GM15510 (cell line): ENCODE measurements around the gene UBXN10.

Experiments used
- POLR2A ChIP-seq: IDR thresholded peaks from 3 replicates; pipeline ENCODE4 v1.6.1; 2011; ENCODE audit warnings: borderline replicate concordance; ENCODE audit not compliant: insufficient read length; ENCODE audit errors: extremely low read depth

The UBXN10 gene

DNA sequence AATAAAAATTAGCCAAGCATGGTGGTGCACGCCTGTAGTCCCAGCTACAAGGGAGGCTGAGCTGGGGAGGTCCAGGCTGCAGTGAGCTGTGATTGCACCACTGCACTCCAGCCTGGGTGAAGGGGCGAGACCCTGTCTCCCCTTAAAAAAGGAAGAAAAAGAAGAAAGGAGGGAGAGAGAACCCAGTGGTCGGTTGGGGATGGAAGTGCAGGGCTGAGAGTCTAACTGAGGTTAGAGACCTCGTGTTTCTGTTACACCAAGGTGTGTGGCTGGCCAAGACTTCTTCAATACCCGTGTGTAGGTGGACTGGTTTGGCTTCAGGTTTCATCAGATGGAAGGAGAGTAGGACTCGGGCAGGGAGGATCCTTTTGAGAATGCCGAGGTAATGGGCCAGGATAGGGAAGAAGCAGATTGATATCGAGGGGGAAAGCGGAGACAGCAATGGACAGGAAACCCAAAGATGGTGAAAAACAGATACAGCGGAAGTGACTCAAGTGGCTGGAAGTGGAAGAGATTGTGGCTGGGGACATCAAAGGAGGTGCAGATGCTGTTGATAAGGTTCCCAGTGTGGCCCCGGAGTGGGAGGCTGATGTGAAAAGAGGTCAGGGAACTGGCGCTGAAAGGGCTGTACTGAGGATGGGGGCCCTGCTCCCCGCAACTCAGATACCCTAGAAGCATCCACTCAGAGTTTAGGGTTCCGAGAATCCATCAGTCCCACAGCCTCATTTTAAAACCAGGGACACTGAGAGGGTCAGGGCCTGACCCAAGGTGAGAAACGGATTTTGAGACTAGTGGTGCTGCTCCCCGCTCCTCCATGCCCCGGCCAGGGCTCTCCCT lies 681 bp upstream of the UBXN10 start:
- TF ChIP-seq POLR2A = no peak

DNA sequence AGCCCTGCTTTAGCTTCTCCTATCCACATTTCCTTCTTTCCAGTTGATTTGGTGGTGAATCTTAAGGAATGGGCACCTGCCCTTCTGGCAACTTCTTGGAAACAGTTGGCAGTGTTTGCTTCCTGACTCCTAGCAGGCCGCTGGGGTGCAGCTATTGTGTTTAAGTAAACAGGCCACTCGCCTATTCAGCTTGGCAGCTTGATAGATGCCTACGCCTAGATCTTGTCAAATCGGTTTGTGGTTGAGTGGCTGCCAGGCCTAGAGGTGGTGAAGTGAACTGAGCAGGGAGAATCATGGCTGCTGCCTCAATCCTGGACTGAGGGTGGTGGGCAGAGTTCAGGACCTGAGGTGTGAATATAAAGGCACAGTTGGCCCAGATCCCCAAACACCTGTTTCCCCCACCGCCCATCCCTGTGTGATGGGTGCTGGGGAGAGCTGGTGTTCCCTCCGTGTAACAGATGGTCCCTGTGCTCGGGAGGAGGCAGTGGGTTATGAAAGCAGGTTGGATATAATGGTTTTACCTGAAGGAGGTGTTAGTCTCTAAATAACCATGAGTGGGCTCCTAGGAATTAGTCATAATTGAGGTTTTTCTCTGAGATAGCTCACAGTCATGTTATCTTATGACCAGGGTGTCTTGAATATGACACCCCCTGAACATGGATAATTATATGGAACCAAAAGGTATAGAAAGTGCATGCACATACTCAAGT lies 1.4 kb downstream of the UBXN10 start:
- no peak for TF ChIP-seq POLR2A

DNA sequence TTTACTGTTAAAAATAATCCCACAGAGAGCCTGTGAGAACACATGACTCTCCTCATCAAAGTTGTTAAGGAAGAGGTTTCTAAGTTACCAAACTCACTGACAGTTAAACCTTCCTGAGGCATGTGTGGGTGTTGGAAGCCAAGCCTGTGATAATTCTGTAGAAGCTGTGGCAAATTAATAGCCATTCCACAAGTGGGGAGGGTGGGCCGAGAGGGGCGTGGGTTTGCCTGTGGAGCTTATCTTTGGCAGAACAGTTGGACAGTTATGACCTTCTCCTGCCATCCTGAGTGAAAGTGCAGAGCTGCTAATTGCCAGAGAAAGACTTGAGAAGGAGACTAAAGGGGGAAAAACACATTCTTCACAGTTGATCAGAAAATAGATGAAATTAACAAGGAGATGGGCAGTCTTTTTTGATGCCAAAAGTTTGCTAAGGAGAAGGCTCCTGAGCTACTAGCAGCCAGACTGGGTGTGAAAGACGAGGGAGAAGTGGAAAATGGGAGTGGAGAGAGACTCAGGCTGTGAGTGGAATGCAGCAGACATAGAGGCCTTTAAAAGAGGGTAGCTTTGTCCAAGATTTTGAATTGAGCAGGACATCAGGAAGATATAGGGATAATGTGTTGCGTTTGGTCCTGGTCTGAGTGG lies 2.0 kb downstream of the UBXN10 start:
- TF ChIP-seq POLR2A = no peak

DNA sequence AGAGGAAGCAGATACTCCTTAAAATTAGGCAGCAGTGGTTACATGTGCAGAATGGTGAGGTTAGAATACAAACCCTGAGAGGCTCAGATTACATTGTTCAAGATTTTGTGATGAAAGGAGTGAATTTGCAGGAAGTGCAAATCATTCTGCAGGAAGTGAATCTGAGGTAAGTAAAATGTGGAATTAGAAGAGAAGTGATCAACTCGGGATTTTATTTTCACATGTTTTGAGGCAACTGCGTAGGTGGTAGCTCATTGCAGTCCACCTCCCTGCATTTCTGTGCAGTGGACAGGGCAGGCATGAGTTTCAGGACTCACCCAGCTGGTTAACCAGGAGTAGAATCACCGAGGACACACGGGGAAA lies 2.5 kb downstream of the UBXN10 start:
- TF ChIP-seq POLR2A = no peak

DNA sequence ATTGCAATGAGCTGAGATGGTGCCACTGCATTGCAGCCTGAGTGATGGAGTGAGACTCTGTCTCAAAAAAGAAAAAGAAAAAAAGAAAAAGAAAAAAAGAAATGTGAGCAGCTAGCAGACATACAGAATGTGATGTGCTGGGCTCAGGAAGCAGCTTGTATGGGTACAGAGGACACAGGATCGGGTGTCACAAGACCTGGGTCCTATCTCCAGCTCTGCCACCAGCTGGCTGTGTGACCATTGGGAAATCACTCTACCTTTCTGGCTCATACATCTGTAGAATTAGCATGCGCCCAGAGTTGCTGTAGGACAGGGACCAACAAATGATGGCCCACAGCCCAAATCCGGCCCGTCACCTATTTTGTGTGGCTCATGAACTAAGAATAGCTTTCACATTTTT lies 3.8 kb downstream of the UBXN10 start:
- TF ChIP-seq POLR2A = no peak

DNA sequence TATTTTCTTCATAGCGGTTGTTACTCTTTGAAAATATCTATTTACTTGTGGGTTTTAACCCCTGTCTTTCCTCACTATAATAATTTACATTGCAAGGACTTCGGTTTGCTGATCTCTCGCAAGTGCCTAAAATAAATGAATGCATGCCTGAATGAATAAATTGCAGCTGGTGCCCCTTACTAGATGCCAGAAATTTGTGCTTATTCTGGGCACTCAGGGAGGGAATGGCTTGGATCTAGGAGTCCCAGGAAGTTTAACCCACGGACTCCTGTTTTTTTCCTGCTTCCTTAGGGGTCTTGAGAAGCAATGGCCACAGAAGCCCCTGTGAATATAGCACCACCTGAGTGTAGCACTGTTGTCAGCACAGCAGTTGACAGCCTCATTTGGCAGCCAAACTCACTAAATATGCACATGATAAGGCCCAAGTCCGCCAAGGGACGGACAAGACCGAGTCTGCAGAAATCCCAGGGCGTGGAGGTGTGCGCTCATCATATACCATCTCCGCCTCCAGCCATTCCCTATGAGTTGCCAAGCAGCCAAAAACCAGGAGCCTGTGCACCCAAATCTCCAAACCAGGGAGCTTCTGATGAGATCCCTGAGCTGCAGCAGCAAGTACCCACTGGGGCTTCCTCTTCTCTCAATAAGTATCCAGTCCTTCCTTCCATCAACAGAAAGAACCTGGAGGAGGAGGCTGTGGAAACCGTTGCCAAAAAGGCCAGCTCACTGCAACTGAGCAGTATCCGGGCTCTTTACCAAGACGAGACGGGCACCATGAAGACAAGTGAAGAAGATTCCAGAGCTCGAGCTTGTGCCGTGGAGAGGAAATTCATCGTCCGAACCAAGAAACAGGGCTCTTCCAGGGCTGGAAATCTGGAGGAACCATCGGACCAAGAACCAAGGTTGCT lies 4.6 kb downstream of the UBXN10 start:
- TF ChIP-seq POLR2A = no peak

DNA sequence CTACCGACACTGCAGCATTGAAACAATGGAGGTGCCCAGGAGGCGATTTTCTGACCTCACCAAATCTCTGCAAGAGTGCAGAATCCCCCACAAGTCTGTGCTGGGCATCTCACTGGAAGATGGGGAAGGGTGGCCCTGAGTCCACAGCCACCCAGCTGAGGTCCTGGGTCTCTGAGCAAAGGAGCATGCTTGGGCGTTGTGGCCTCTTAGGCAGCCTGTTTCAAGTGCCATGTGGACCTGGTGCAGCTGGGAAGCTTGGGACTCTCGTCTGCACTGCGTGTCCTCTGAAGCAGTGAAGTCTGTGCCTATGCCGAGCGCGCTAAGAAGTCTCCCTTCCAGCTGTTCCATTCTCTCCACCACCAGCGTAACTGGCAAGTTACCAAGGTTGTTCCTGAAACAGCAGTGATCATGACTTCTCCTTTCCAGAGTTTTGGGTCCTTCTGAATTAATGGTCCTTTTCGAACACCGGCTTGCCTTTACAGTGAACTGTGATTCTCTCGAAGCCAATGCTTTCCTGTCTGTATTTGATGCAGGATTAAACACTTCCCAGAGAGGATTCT lies 5.5 kb downstream of the UBXN10 start:
- no peak for TF ChIP-seq POLR2A

DNA sequence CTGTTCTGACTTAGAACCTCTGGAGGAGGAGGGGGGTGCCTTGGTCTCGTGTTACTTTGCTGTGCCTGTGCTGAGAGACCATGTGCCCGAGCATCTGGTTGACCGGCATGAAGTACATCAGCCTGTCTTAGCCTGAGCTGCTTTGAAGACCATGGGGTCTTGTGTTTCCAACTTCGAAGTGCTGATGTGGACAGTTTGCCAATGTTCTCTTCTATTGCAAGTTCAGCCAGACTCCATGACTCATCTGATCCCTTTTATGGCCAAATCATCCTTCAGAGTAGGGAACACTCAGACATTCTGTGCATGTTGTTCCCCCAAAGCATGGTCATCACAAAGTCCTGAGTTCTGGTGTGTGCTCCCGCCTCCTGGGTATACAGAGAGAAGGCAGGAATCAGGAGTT lies 6.5 kb downstream of the UBXN10 start:
- no peak for TF ChIP-seq POLR2A

DNA sequence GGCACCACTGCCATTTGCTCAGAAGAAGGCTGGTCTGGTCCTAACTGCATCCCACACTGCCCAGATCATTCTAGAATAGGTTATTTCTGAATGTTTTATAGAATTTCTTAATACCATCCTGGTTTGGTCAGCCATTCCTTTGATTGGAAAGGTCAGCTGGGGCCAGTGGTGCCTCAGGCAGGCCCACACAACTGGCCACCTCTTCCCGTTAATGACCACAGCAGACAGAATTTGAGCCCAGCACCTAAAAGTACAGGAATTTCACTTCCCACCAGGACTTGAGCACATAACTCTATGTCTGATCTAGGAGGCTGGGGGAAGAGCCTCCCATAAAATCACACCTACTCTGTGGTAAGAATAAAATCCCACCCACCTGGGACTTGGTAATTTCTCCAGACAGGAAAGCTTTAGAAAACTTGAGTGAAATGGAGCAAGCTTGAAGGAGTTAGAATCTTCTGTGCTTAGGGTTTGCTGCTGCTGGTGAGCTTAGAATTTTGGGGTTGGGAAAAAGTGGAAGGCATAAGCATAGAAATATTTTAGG lies 7.0 kb downstream of the UBXN10 start:
- TF ChIP-seq POLR2A = no peak

DNA sequence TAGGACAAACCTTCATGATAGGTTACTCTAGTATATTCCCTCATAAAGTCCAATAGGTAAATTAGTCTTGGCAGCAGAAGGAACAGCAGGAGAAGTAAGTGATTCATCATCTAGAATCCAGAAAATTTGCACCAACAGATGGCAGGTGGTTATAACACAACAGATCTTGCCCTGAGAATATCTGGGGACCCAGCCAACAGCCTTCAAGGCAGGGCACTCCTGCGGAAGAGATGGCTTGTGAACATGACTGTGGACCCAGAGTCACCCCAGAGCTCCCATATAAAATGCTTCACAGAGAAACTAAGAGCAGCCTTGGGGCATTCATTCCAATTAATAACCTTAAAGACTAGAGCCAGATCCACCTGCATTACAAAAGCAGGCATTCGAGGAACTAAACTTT lies 8.3 kb downstream of the UBXN10 start:
- no peak for TF ChIP-seq POLR2A

DNA sequence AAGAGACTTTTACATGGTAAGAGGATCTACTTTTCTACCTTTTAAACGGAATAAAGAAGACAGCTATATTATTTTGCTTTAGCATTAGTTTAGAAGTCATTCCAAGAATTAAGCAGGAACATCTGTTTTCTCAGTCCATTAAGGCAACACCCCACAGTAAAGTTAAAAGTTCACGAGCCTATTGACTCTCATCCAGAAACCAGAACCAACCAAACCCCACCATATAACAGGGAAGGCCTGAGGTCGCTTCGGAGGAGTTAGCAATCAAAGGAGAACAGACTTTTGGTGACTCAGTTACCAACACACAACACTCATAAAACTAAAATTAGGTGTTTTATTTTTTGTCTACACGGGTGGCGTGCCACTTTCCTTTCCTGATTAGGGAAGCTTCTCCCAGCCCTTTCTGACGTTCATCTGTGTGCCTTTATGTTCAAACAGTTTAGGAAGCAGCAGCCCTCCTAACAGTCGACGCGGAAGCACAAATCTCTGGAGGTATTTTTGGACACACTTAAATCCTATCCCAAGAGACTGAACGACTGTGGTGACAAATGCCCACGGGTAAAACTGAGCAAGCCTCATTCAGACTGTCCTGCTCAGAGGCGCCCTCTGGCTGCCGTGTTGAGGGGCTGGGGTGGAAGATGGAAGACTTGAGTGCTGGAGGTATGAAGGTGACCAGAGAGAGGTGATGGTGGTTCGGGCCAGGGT lies 9.0 kb downstream of the UBXN10 start:
- no peak for TF ChIP-seq POLR2A

DNA sequence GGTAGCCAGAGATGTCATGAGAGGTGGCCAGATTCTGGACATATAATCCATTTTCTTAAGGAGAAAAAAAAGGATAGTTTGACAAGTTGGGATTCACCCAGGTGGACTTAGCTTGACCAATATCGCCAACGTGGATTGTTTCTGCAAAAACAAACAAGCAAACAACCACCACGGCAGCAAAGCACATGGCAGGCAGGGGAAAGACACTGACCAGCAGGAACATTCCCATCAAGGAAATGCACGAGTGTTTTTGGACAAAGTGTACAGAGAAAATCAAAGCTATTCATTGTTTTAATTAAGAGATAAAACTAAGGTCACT lies 9.5 kb downstream of the UBXN10 start:
- TF ChIP-seq POLR2A = no peak

DNA sequence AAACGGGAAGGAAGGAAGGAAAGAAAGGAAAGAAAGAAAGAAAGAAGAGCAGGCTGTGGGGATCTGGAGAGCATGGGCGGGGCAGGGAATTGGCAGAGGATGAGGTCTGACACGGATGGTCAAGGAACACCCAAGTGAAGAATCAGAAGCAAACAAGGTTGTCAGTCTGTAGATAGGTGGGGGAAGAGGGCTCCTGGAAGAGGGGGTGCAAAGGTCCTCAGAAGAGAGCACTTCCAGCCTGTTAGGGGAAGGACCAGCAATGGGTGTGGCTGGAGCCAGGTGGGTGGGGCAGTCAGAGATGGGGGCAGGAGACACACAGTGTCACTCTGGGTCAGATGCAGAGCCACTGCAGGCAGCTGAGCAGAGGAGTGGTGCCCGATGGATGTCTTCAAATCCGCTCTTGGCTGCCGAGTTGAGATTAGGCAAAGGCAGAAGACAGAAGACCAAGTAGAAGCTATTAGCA lies 11.5 kb downstream of the UBXN10 start:
- TF ChIP-seq POLR2A = no peak
